B cell (primary cell): ENCODE results near the gene GUF1. TPM values are rescaled to one million over a fixed set of nuclear protein-coding genes. Genes with fewer than 3 reads are reported as not detected.

ENCODE experiments used
- ATAC-seq: fragments of 200-7000 bp; cut with Tn5 transposase; one replicate; pipeline ENCODE4 v1.10.0; 2021; ENCODE audit warnings: low read depth, mild to moderate bottlenecking, moderate number of reproducible peaks, moderate library complexity
- CTCF ChIA-PET: fragments of 350-600 bp; sonication (Branson Sonifier 250); formaldehyde crosslinking; loops from one replicate; lab custom pipeline; 2021; ENCODE audit warnings: antibody characterized with exemption, inconsistent platforms; lab: Charles Lee
- POLR2A ChIA-PET: fragments of 350-600 bp; sonication (Branson Sonifier 250); formaldehyde crosslinking; loops from one replicate; lab custom pipeline; 2021; ENCODE audit warnings: antibody characterized with exemption; lab: Charles Lee
- DNase-seq: peaks from one replicate; pipeline ENCODE4 v3.0.0; 2013
- H2AFZ ChIP-seq: 2 replicates; pipeline ENCODE4 v1.6.1; 2012; ENCODE audit warnings: mild to moderate bottlenecking, low read depth, low read length; ENCODE audit not compliant: insufficient read depth, poor library complexity, severe bottlenecking
- H3K27ac ChIP-seq, 2 donors: 1 replicate in 1 of 2; 2 replicates in 1 of 2; pipeline ENCODE4 v1.5.1; 2012 to 2013; ENCODE audit warnings: low read length in 2 of 2, mild to moderate bottlenecking in 2 of 2, moderate library complexity in 1 of 2
- H3K27me3 ChIP-seq, 4 experiments: fragments of 200-600 bp in 1 of 4; sonication (generic) in 1 of 4; replicated peaks in 1 of 4; 1 replicate in 2 of 4; 2 replicates in 2 of 4; pipeline versions ENCODE4 v1.6.1 to v1.7.0; 2013 to 2016; ENCODE audit warnings: low read length in 3 of 4, mild to moderate bottlenecking in 2 of 4, mixed read lengths in 1 of 4, moderate library complexity in 1 of 4; ENCODE audit not compliant: insufficient read depth in 4 of 4, control insufficient read depth in 3 of 4; ENCODE audit errors: control extremely low read depth in 1 of 4
- H3K36me3 ChIP-seq, 2 experiments: replicated peaks in 1 of 2; 1 replicate in 1 of 2; 2 replicates in 1 of 2; pipeline versions ENCODE4 v1.6.1 to v1.7.1; 2013; ENCODE audit warnings: low read length in 1 of 2; ENCODE audit not compliant: insufficient read depth in 2 of 2, control insufficient read depth in 1 of 2; ENCODE audit errors: control extremely low read depth in 1 of 2, extremely low read depth in 1 of 2
- H3K4me1 ChIP-seq, 2 donors: fragments of 200-600 bp in 1 of 2; sonication (generic) in 1 of 2; 1 replicate in 1 of 2; 2 replicates in 1 of 2; pipeline versions ENCODE4 v1.5.1 to v1.6.1; 2013 to 2017; ENCODE audit warnings: low read length in 2 of 2; ENCODE audit not compliant: control insufficient read depth in 2 of 2, insufficient read depth in 2 of 2
- H3K4me2 ChIP-seq: replicated peaks from 2 replicates; pipeline ENCODE3; 2012; ENCODE audit warnings: mild to moderate bottlenecking, low read depth, low read length; ENCODE audit not compliant: poor library complexity, severe bottlenecking
- H3K4me3 ChIP-seq, 5 experiments: fragments of 200-600 bp in 1 of 5; sonication (generic) in 1 of 5; 1 replicate in 3 of 5; 2 replicates in 2 of 5; pipeline versions ENCODE4 v1.5.1 to v1.7.0; 2011 to 2016; ENCODE audit warnings: low read length in 4 of 5, mild to moderate bottlenecking in 4 of 5, low read depth in 2 of 5, control low read depth in 1 of 5, moderate library complexity in 1 of 5; ENCODE audit not compliant: insufficient read depth in 1 of 5; ENCODE audit errors: control extremely low read depth in 1 of 5, extremely low read depth in 1 of 5
- H3K79me2 ChIP-seq: fragments of 200-600 bp; sonication (generic); one replicate; pipeline ENCODE4 v1.6.0; 2016; ENCODE audit warnings: low read length; ENCODE audit not compliant: control insufficient read depth, insufficient read depth
- H3K9ac ChIP-seq: fragments of 200-600 bp; sonication (generic); 2 replicates; pipeline ENCODE4 v1.6.1; 2017; ENCODE audit warnings: mild to moderate bottlenecking, low read length, moderate library complexity
- H3K9me3 ChIP-seq, 3 donors: one replicate each; pipeline versions ENCODE4 v1.6.1 to v1.7.1; 2013; ENCODE audit warnings: low read length in 2 of 3; ENCODE audit not compliant: control insufficient read depth in 2 of 3, insufficient read depth in 1 of 3; ENCODE audit errors: control extremely low read depth in 1 of 3
- H4K20me1 ChIP-seq: 2 replicates; pipeline ENCODE4 v1.6.0; 2012; ENCODE audit warnings: mild to moderate bottlenecking, low read length; ENCODE audit not compliant: insufficient read depth, control insufficient read depth, poor library complexity, severe bottlenecking
- H3K27ac Mint-ChIP-seq: one replicate; pipeline ENCODE4 v1.8.0; 2021; ENCODE audit warnings: mixed read lengths
- H3K27me3 Mint-ChIP-seq: one replicate; pipeline ENCODE4 v1.8.0; 2021; ENCODE audit warnings: mixed read lengths
- H3K4me1 Mint-ChIP-seq: one replicate; pipeline ENCODE4 v1.8.0; 2021; ENCODE audit warnings: mixed read lengths
- H3K4me3 Mint-ChIP-seq: one replicate; pipeline ENCODE4 v1.8.0; 2021; ENCODE audit warnings: mixed read lengths
- H3K9me3 Mint-ChIP-seq: one replicate; pipeline ENCODE4 v1.8.0; 2022; ENCODE audit warnings: mixed read lengths; ENCODE audit not compliant: insufficient read depth
- EZH2 ChIP-seq: IDR thresholded peaks from 2 replicates; pipeline ENCODE4 v1.6.1; 2012; ENCODE audit warnings: borderline replicate concordance, low read depth, mild to moderate bottlenecking, moderate library complexity, low read length; ENCODE audit not compliant: insufficient read depth, poor library complexity, severe bottlenecking
- WGBS: methylation state at CpG from one replicate; pipeline ENCODE4 v1.1.5; 2013; ENCODE audit warnings: missing lambda C conversion rate; ENCODE audit not compliant: insufficient coverage; 5-methylcytosine and 5-hydroxymethylcytosine counted together
- intact Hi-C: fragments of 100-400 bp; cut with micrococcal nuclease; formaldehyde crosslinking; loops from one replicate; pipeline ENCODE4 v1.10.0; 2022
- polyA plus RNA-seq: library from polyadenylated mRNA; depleted of rRNA; stranded (reverse); fragments of >200 nt; gene quantifications from 2 replicates; pipeline ENCODE4 v1.2.3, GENCODE V29; 2012
- total RNA-seq, 2 donors: library from RNA; stranded (reverse); fragments of 120-200 nt in 1 of 2; gene quantifications; 1 replicate in 1 of 2; 2 replicates in 1 of 2; pipeline versions ENCODE4 v1.2.3 to v1.2.4, GENCODE V29; 2013 to 2022
- TF ChIP-seq, protein P1 (sequence below): fragments of 200-600 bp; IDR thresholded peaks from one replicate; pipeline ENCODE4 v1.8.0; 2022; ENCODE audit warnings: antibody characterized with exemption, mild to moderate bottlenecking

GUF1 gene
- total and polyA plus RNA-seq, 2 donors (not counting 1 experiment from before 2014, with no cell fraction given) = 9.6 to 24.2 TPM

DNA sequence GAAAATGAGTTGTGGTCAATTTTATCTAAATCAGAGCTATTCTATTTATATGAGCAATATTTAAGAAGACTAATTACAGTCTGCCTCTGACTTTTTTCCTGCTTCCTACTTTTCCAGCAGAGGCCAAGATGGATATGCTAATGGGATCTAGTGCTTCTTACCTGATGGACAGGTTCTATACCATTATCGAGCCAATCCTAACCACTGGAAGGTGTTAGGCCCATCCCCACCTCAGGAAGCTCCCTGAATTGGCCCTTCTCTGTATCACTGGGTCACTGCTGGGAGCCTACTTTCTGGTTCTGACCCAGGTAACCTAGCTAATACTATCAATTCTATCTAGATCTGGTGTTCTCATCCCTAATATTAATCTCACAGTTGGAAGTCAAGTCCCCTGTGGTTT, 26.2 kb upstream of the GUF1 start:
- Mint-ChIP-seq H3K4me3 (no peak overlapping the region), H3K9me3 (no peaks in the 10 kb centered on the region), H3K27me3 (peaks cover 16% of the 10 kb centered on the region), H3K27ac (no peak overlapping the region), H3K4me1 (no peaks in the 10 kb centered on the region)
- Histone ChIP-seq H3K27ac (no peak overlapping the region), H4K20me1 (no peaks in the 10 kb centered on the region), H3K9ac (no peak overlapping the region), H2AFZ (no peak overlapping the region), H3K36me3 (no peaks in the 10 kb centered on the region), H3K27me3 (peaks cover 0 to 5% (median 0%) of the 10 kb centered on the region in 4 experiments), H3K4me2 (no peak overlapping the region), H3K4me1 (no peaks in the 10 kb centered on the region), H3K4me3 (no peak overlapping the region), H3K9me3 (no peaks in the 10 kb centered on the region), H3K79me2 (no peaks in the 10 kb centered on the region)
- intact Hi-C loops = no loop called here
- no peak for TF ChIP-seq EZH2
- TF ChIP-seq, protein P1, sequence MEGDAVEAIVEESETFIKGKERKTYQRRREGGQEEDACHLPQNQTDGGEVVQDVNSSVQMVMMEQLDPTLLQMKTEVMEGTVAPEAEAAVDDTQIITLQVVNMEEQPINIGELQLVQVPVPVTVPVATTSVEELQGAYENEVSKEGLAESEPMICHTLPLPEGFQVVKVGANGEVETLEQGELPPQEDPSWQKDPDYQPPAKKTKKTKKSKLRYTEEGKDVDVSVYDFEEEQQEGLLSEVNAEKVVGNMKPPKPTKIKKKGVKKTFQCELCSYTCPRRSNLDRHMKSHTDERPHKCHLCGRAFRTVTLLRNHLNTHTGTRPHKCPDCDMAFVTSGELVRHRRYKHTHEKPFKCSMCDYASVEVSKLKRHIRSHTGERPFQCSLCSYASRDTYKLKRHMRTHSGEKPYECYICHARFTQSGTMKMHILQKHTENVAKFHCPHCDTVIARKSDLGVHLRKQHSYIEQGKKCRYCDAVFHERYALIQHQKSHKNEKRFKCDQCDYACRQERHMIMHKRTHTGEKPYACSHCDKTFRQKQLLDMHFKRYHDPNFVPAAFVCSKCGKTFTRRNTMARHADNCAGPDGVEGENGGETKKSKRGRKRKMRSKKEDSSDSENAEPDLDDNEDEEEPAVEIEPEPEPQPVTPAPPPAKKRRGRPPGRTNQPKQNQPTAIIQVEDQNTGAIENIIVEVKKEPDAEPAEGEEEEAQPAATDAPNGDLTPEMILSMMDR = no peak
- ATAC-seq = no peak
- ChIA-PET POLR2A (no interaction called here), CTCF (no interaction called here)
- WGBS = 91% methylated on average over 1 of the region's 1 CpG
- DNase-seq = no peak

DNA sequence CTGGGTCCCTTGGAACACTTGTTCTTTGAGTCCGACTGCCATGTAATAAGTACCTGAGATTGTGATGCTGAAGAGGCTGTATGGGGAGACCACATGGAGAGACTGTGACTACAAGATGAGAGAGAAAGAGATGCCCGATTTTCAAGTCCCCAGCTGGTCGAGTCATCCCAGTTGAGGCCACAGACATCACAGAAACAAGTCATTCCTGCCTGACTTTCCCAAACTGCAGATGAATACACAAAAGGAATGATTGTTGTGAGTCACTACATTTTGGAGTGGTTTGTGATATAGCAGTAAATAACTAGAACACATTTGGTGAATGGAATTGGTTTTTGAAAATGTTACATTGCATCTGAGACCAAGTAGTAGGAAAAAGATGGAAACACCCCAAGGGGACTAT, 17.8 kb upstream of the GUF1 start:
- WGBS = 50% methylated on average over 2 of the region's 3 CpGs
- no peaks in the 10 kb centered on the region for H3K4me1 ChIP-seq
- no peaks in the 10 kb centered on the region for H4K20me1 ChIP-seq
- no peaks in the 10 kb centered on the region for H3K9me3 ChIP-seq
- ATAC-seq (no peak), DNase-seq (no peak)
- ChIA-PET CTCF (no interaction called here), POLR2A (no interaction called here)
- no peak overlapping the region for H3K4me3 ChIP-seq
- no peak overlapping the region for H3K27ac ChIP-seq
- H3K79me2 ChIP-seq = no peaks in the 10 kb centered on the region
- no peak overlapping the region for H3K4me2 ChIP-seq
- H3K4me1 Mint-ChIP-seq = peaks cover 4% of the 10 kb centered on the region
- no peaks in the 10 kb centered on the region for H3K27me3 ChIP-seq
- no peak overlapping the region for H3K4me3 Mint-ChIP-seq
- TF ChIP-seq, protein P1 = no peak
- TF ChIP-seq EZH2 = no peak
- no peak overlapping the region for H2AFZ ChIP-seq
- no peak overlapping the region for H3K27ac Mint-ChIP-seq
- H3K9ac ChIP-seq = no peak overlapping the region
- H3K9me3 Mint-ChIP-seq = no peaks in the 10 kb centered on the region
- peaks cover 11% of the 10 kb centered on the region for H3K27me3 Mint-ChIP-seq
- intact Hi-C loops = no loop called here
- H3K36me3 ChIP-seq = no peaks in the 10 kb centered on the region
